Activated effector memory CD4-positive, alpha-beta T cell treated with anti-CD3 and anti-CD28 coated beads, Interleukin-2, amount 50 U/mL, for 16 hours (primary cell): ENCODE results near the gene KHDC4.

Experiments
- DNase-seq: peaks from one replicate; pipeline ENCODE4 v3.0.0-alpha.2; 2020

KHDC4 gene

DNA sequence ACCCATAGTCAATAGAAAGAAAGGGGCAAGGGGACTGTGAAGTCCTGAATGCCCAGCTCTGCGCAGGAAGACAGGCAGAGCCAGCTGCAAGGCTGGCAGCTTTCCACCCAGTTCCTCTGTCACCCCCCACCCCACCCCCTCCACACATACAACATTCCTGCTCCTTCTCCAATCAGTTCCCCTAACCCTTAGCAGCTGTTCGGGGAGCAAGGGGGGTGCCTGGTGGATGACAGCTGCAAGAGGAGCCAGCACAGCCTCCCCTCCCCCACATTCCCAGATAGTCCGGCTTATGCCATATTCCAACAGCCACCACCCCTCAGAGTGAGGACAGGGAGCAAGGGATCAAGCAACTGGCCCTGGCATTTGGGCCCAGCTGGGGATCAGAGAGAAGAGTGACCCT is 34.5 kb upstream of the KHDC4 start:
- no peak for DNase-seq

DNA sequence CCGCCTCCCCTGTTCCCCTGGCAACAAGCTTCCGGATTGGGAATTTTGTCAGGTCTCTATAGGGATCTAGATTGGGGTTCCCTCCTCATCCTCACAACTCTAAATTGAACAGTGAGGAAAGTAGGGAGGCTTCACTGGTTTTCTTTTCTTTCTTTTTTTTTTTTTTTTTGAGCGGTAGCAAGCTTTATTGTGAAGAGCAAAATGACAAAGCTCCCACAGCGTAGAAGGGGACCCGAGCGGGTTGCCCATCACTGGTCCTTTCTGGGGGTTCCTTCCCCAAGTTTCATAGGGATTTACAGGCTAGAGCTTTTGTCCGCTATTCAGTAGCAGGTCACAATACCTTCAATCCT is 33.8 kb upstream of the KHDC4 start:
- no peak for DNase-seq

DNA sequence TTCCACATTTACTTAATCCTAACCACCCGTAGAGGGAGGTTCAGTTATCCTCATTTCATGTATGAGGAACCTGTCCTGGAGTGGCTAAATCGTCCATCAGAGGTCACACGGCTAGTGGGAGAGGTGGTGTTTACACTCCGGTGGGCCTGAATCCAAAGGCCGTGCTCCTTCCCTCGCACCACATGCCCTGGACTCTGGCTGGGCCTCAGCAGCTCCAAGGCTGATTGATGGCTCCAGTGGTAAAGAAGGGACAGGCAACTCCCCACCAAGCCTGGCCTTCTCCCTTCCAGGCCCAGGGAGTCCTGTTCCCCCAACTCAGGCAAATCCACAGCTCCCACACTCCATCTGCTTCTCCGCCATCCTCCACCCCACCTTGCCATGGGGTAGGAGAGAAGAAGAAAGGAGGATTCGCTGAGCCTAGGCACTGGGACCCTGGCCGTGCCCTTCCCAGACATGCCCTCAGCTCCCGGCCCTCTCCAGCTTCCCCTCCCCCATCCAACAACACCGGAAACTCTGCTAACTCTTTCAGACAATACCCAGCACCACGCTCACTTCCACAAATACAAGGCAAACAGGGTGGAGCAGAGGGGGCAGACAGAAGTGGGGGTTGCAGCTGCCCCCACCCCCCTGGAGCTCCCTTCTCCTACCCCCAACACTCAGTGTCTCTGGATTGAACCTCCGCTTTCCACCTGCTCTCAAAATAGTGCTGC is 33.3 kb upstream of the KHDC4 start:
- no peak for DNase-seq

DNA sequence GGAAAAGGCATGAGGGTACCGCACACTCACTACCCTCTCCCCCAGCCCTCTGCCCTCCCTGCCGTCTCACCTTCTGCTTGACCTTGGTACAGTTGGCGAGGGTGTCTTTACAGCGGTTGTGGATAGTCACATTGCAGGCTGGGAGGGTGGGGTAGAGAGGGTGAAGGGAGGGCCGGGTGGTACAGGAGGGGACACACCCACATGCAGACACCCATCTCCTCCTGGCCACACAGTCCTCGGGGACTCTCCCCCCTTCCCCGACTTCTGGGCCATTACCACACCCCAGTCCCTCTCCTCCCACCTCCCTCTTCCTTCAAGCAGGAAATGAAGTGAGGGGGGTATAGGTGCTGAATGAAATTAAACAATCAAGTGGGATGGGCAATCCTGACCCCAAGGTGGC is 32.5 kb upstream of the KHDC4 start:
- DNase-seq: no peak

DNA sequence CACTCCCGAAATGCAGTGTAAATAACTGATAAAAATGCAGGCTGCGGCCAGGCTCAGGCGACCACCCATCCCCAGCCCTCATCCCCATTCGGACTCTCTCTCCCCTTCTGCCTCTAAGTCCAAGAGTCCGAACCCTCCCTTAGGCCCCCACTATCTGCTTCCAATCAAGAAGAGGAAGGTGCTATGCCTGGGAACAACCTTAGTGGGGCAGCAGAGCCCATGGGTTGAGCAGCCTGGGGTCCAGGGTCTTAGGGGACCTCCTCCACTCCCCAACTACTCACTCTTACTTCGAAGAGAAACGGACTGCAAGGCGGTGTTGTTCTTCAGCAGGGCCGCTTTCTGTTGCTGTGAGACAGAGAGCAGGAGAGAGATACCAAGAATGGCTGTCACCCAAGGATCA is 31.9 kb upstream of the KHDC4 start:
- no peak for DNase-seq

DNA sequence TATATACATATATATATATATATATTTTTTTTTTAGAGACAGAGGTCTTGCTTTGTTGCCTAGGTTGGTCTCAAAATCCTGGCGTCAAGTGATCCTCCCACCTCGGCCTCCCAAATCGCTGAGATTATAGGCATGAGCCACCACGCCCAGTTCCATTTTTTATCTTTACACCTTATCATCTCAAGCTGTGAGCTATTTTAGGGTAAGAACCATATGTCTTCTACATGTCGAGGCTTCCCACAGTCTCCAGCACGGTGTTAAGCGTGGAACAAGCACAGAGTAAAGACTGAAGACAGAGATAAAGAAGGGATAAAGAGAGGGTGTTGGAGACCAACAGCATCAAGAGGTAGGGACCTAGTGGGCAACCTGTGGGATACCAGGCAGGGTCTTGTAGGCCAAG is 30.0 kb upstream of the KHDC4 start:
- DNase-seq: no peak

DNA sequence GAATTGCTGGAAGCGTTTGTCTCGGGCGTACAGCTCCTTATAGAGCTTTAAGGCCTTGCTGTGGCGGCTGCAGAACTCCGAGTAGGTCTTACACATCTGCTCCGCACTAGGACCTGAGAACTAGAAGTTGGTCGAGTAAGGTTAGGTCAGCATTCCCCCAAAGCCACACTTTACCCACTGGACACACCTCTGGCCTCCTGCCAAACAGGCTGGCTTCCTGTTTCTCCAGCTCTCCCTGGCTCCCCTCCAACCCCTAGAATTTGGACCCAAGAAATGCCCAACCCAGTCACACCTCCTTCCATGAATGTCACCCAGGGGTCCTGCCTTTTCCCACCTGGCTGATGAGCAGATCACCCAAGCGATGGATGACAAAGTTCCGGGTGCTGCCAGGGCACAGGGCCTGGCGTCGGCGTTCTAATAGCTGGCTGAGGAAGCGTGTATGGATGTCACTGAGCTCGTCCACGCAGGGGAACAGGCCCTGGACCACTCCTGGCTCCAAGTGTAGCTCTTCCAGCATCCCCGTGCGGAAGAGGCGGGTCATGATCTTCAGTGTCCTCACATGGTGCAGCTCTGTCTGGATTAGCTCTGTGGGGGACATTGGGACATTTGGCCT is 28.5 kb upstream of the KHDC4 start:
- DNase-seq: no peak

DNA sequence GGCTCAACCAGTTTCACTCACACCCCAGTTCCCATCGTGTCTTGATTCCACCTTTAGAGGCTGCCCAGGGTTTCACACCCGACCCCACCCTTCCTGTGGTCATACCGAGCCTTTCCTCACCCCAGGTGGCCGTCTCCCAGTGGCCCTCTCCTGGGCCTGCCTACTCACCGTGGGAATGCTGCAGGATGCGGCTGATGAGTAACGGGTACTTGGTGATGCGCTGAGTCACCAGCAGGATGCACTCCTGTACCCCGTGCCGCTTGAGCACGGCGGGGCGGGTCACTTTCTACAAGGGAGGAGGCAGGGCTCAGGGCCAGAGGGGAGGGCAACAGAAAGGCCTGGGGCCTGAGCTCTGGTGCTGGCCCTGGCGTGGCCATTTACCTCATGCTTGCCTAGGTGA is 27.7 kb upstream of the KHDC4 start:
- DNase-seq: no peak

DNA sequence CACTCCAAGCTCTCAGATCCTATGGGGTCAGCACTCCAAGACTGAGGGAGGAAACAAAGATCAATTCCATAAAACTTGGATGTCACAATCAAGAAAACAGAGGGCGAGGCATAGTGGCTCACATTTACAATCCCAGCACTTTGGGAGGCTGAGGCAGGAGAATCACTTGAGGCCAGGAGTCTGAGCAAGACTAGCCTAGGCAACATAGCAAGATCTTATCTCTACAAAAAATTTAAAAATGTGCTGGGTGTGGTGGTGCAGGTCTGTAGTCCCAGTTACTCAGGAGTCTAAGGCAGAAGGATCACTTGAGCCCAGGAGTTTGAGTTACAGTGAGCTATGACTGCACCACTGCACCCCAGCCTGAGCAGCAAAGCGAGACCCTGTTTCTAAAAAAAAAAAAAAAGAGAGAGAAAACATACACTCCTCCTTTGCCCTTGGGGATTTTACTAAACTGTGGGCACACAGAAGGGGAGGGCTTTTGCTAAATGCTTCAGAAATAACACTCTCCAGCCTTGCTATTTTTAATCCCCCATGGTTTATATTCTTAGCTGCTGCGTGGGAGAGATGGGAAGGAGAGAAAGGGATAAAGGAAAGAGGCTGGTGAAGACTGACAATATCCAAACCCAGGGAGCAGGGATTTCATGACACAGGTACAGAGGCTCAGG is 26.0 kb upstream of the KHDC4 start:
- no peak for DNase-seq

DNA sequence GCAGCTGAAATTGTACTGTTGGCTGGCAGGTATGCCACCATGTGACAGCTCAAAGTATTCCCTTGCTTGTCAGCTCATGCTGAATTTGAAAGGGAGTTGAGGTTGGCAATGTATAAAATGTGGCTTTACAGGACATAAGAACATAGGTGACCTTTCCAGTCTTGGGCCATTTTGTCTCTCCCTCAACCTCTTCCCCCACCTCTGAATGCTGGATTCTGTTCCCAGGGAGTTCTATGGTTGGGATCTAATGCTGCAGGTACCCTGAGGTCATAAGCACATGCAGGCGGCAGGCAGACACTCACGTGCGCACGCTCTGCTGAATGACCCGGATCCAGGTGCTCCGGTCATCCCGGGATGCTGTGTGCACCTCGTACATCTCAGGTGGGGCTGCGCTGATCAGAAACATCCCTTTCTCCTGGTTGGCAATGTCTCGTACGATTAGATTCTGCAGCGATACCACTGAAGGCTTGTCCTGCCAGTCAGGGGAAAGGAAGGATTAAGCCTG is 23.2 kb upstream of the KHDC4 start:
- no peak for DNase-seq

DNA sequence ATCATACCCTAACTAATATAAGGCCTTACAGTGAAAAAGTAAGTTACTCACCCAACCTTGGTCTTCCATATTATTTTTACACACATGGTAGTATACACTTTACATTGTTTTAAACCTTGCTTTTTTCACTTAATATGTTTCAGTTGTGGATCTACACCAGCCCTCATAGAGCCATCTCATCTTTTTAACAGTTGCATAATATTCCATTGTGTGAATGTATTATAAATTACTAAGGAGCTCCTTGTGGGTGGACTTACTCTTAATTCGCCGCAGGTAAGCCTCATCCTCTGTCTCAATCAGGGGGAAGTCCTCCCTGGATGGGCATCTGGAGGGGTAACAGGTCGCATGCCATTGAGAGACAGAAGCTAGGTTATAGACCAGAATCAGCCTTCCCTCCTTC is 20.4 kb upstream of the KHDC4 start:
- no peak for DNase-seq

DNA sequence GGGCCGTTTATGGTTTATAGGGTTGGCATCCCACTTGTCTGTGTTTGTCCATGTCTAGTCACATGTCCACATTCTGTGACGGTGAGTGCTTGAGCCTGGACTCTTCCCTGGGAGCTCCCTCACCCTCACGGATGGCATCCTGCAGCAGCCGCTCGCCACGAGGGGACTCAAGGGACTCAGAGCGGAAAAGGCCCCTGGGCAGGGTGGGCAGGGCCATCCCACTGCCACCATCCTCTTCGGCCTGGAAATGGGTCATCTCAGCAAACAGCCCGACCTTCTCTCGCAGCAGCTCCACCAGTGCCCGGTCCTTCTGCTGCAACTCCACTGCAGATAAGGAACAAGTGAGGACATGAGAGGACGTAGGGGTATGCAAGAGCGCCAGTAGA is 18.3 kb upstream of the KHDC4 start:
- no peak for DNase-seq

DNA sequence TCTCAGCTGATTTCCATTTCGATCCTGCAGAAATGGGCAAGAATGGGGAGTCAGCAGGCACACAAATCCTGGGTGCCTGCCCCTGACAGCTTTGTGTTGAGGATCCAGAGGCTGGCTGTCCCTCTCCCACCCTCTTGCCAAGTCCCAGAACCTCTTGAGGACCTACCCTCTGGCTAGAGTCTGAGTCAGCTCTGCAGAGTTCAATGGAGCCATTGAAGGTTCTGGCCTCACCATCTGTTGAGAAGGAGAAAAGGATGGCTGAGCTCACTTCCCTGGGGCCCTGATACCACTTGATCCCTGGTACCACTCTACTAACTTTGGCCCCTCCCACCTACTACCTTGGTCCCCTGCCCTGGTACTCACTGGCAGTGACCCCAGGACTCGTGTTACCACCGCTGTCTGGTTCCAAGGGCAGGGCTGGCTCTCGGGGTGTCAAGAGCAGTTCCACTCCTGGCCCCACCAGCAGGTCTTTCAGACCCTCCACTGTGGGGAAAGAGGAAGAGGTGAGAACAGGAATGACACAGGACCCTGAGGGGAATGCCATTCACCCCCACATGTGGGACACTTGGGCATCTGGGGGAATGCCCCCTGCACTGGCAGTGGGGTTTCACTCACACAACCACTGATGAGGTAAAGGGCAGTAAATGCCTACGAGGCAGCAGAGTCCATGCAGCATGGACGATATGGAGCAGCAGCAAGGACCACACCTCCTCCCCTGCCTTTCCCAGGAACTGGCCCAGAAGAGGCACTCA is 17.7 kb upstream of the KHDC4 start:
- DNase-seq: no peak

DNA sequence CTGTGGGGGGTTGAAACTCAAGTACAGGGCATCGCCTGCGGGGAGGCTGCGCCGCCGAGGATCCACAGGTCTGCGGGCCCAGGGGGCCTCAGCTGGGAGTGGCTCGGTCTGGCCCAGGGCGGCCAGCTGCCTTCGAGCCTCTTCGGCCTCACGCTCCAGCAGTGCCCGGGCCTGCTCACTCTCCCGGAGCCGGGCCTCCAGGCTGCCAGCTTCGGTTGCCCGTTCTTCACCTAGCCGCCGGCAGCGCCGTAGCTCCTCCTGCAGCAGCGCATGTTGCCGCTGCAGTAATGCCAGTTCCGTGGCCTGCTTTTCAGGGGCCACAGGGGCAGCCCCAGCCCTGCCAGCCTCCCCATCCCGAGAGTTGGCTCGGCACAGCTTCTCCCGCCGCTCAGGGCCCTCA is 16.6 kb upstream of the KHDC4 start:
- DNase-seq: no peak

DNA sequence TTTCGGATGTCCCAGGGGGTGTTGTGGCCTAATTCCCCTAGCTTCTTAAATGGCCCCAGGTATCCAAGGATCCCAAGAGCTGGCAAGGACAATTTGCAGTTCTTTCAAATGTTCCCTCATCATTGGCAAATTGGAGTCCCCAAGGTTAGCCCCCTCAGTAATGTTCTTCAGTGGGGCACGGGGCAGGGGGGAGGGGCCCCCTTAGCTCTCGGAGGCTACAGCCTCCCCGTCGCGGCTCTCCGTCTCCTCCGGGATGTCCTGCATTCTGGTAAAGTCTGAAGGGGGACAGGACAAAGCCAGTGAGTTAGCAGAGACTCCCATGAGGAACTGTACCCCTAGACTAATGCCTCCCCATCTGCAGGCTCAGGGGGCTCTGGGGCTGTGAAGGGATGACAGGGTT is 13.5 kb upstream of the KHDC4 start:
- no peak for DNase-seq

DNA sequence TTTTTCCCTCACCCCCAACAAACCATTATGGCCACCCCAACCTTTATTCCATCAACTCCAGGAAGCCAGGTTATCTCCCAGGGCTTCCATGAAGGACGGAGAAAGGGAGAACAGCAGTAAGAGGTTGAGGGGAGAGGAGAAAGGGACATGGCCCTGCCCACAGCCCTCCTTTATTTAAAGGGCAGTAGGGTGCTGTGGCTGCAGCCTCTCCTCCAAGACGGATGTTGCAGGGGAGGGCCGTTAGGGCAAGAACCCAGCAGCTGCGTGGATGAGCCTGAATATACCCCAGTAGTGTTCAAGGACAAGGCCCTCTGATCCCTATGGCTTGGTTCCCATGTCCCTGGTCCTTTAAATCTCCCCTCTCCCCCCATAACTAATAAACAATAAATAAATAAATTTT is 13.1 kb upstream of the KHDC4 start:
- no peak for DNase-seq

DNA sequence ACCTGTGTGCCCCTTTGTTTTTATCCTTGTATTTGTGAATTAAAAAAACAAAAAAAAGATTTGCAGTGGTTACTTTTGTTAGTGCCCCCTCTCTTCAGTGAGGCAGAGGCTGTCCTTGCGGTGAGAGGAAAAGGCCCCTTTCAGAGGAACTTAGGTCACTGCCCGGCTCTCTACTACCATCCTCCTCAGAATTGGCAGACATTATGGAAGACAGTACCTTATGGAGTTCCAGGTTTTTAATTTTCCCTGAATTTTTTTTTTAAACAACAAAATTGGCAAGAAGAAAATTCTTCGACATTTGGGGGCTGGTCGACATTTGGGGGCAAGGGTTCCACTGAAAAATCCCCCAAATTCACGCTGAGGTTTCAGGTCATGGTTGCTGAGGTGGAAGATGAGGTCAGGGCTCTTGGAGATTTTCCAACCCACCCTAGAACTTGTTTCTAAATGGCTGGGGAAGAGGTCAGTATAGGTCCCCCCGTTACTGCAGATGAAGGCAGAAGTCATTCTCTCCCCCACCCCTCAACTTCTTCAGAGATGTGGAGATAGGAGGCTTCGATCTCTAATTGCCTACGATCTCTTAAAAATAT is 12.5 kb upstream of the KHDC4 start:
- no peak for DNase-seq

DNA sequence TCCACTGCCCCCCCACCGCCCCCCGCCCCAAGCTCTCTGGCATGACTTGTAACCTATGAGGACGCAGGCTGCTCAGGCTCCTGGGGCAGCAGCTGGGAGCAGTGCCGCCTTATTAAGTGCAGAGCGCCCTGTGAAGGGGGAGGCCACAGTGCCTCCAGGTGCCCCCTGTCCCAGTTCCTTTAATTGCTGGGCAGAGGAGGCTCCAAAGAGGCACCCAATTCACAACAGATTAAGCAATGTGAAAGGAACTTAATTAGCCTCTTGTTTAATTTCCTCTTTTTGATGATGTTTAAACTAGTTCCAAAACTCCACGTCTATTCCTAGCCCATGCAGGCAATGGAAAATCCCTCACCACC is 10.2 kb upstream of the KHDC4 start:
- no peak for DNase-seq

DNA sequence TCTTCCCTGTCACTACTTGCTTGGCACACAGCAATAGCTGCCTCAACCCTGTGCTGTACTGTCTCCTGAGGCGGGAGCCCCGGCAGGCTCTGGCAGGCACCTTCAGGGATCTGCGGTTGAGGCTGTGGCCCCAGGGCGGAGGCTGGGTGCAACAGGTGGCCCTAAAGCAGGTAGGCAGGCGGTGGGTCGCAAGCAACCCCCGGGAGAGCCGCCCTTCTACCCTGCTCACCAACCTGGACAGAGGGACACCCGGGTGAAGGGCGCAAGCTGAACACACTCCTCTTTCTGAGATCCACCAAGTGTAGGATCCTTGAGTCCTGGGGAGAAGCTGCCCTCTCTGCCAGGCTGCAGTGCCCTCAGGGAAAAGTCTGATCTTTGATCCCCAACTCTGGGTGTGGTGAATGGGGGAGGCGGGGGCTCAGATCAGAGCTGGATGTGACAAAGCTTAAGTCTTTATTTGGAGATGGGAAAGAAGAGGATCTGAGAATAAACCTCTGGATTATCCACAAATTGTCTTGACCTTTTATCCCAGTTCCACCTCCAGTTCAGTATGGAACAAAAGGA is 8.4 kb upstream of the KHDC4 start:
- no peak for DNase-seq

DNA sequence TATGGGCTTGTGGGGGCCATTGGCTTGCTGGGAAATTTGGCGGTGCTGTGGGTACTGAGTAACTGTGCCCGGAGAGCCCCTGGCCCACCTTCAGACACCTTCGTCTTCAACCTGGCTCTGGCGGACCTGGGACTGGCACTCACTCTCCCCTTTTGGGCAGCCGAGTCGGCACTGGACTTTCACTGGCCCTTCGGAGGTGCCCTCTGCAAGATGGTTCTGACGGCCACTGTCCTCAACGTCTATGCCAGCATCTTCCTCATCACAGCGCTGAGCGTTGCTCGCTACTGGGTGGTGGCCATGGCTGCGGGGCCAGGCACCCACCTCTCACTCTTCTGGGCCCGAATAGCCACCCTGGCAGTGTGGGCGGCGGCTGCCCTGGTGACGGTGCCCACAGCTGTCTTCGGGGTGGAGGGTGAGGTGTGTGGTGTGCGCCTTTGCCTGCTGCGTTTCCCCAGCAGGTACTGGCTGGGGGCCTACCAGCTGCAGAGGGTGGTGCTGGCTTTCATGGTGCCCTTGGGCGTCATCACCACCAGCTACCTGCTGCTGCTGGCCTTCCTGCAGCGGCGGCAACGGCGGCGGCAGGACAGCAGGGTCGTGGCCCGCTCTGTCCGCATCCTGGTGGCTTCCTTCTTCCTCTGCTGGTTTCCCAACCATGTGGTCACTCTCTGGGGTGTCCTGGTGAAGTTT is 7.8 kb upstream of the KHDC4 start:
- peak; percentile 59 for DNase-seq

DNA sequence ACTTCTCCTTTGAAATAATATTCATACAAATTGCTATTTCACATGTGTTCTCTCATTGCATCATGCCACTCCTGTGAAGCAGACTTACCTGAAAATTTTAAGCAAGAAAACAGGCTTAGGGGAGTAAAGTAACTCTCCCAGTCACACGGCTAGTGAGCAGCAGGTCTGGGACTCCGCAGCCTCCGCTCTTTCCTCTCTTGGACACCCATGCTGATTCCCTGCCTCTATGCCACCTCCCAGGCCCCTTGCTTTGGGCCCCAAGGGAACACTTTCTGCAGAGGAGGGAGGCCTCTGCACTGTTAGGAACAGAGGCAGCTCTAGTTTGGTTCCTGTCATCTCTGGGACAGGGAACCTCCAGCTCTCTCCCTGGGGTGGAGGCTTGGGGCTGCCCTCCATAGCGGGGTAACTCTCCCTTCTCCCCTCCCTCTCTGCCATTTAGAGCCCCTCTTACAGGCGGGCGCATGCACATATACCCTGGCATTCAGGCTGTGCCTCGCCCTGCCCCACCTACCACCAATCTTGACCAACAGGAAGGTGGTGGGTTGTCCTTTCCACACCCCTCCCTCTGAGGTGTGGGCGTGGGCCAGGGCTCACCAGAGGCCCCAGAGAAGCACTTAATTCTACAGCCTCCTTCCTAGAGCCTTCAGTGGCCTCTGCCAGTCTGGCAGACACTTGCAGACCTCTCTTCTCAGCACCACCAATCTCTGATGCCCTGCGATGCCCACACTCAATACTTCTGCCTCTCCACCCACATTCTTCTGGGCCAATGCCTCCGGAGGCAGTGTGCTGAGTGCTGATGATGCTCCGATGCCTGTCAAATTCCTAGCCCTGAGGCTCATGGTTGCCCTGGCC is 7.0 kb upstream of the KHDC4 start, which contains the start of gene RXFP4:
RXFP4 (plus strand) TSS at position 646 of the 852 bp plus-strand sequence; CDS start at position 718, 72 bp downstream.
- DNase-seq: peak; percentile 60
